C4-2B (cell line): ENCODE results near the gene MICU1.

ENCODE experiments used
- CTCF ChIP-seq: fragments of 450-650 bp; conservative IDR thresholded peaks from 2 replicates; pipeline ENCODE4 v1.5.1; 2017; ENCODE audit warnings: mild to moderate bottlenecking
- ZFX ChIP-seq: fragments of 450-650 bp; IDR thresholded peaks from 2 replicates; pipeline ENCODE4 v1.6.1; 2017

DNA sequence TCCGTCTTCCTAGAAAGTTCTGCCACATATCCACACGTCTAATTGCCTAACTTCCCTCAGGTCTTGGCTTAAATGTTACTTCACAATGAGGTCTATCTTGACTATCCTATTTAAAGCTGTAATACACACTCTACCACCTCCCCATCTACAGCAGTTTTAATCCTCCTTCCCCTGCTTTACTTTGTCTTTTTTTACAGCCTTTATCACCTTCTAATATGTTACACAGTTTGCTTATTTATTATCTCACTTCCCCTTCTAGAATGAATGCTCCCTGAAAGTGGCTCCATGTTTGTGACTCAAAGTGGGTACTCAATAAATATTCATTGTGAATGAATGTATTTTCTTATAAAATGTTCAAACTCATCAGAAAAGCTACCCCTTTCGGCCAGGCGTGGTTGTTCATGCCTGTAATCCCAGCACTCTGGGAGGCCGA, 13.6 kb upstream of the MICU1 start:
- TF ChIP-seq CTCF = no peak
- TF ChIP-seq ZFX = no peak
